Lower leg skin (tissue), 4 donors: ENCODE data around the gene HSF4. TPM values are rescaled to one million over a fixed set of nuclear protein-coding genes. Genes with fewer than 3 reads are reported as not detected.
A peak's percentile ranks its signal among the peaks of the same experiment; 100 is the strongest.
"Not testable (repeated sequence)": the region's sequence is repeated elsewhere in the genome, so short reads cannot be mapped to it uniquely, and the experiment has no call there.

Source experiments
- DNase-seq, 2 donors: peaks; one replicate each; pipeline ENCODE4 v3.0.0-alpha.2; 2019; ENCODE audit warnings: low spot score in 2 of 2
- H3K4me3 ChIP-seq: fragments of 200-600 bp; sonication (generic); 2 replicates; pipeline ENCODE4 v1.5.1; 2017; ENCODE audit warnings: mild to moderate bottlenecking, low read depth; ENCODE audit not compliant: poor library complexity, severe bottlenecking
- POLR2A ChIP-seq, 2 donors: fragments of 450-650 bp; IDR thresholded peaks; one replicate each; pipeline ENCODE4 v1.6.1; 2016 to 2017; ENCODE audit warnings: antibody characterized with exemption in 2 of 2, mild to moderate bottlenecking in 1 of 2, moderate library complexity in 1 of 2
- WGBS, 2 donors: methylation state at CpG; one replicate each; pipeline ENCODE4 v1.1.5; 2018; 5-methylcytosine and 5-hydroxymethylcytosine counted together
- intact Hi-C: fragments of 100-400 bp; cut with DNase I; formaldehyde crosslinking; loops from one replicate; pipeline ENCODE4 v1.15.0; 2023; ENCODE audit warnings: low total_unique reads
- total RNA-seq, 4 donors: library from RNA; depleted of rRNA; stranded (reverse); fragments of >200 nt; gene quantifications; one replicate each; pipeline ENCODE4 v1.1.0, GENCODE V29; 2016
- TF ChIP-seq, protein P1 (sequence below), 3 donors: fragments of 450-650 bp; IDR thresholded peaks; one replicate each; pipeline ENCODE4 v1.5.1; 2016; ENCODE audit warnings: antibody characterized with exemption in 3 of 3, mild to moderate bottlenecking in 3 of 3, moderate library complexity in 2 of 3

Gene HSF4
- total RNA-seq, 4 donors from 2014 or later = 48.3 to 131 (median 64.7) TPM

DNA sequence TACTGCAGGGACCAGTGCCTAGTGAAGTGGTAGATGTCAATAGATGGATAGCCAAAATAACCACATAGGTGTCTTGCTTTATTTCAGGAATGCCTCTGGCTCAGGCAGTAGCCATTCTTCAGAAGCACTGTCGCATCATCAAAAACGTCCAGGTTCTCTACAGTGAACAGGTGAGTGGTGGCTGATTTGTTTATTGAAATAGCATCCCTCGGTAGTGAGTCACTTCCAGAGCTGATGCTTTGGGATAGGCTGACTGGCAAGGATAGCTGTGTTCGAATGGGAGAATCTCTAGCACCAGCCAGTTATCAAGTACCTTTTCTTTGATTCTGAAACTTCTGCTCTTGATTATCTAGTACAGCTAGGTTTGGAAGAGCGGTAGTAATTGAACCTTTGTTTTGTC is 44.5 kb upstream of the HSF4 start:
- 71 to 73% methylated on average over 5 of the region's 5 CpGs for WGBS, 2 donors
- H3K4me3 ChIP-seq = no peak overlapping the region
- DNase-seq = no peak
- intact Hi-C loops = no loop called here
- TF ChIP-seq, protein P1, sequence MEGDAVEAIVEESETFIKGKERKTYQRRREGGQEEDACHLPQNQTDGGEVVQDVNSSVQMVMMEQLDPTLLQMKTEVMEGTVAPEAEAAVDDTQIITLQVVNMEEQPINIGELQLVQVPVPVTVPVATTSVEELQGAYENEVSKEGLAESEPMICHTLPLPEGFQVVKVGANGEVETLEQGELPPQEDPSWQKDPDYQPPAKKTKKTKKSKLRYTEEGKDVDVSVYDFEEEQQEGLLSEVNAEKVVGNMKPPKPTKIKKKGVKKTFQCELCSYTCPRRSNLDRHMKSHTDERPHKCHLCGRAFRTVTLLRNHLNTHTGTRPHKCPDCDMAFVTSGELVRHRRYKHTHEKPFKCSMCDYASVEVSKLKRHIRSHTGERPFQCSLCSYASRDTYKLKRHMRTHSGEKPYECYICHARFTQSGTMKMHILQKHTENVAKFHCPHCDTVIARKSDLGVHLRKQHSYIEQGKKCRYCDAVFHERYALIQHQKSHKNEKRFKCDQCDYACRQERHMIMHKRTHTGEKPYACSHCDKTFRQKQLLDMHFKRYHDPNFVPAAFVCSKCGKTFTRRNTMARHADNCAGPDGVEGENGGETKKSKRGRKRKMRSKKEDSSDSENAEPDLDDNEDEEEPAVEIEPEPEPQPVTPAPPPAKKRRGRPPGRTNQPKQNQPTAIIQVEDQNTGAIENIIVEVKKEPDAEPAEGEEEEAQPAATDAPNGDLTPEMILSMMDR (IDR thresholded peaks at IDR 0.05) = no peak
- no peak for TF ChIP-seq POLR2A (IDR thresholded peaks at IDR 0.05)

- DNase-seq = peak in 1 of 2 donors; percentile 32
- intact Hi-C loops, H3K4me3 ChIP-seq: not testable (repeated sequence)
- WGBS, 2 donors = 90 to 94% methylated on average over 5 of the region's 5 CpGs
These were observed 41.7 kb upstream of the HSF4 start for GRCh38 chr16:67122799-67123198.

DNA sequence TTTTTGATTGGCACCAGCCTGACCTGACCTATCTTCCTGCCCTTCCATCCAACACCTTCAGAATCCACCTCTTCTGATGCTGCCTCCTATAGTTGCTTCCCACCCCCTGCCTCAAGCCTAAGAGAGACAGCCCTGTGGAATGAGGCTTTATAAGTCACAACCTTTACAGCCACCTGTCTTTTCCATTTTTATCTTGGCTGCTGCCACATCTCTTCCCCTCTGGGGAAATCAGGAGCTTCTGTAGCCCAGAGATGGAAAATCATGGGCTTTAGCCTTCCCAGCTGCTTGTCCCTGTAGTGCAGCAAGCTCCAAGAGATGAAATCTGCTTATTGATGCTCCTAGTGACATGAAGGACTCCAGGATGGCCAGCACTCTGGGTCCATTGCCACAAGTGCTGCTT is 36.1 kb upstream of the HSF4 start:
- TF ChIP-seq, protein P1 (IDR thresholded peaks at IDR 0.05) = no peak
- TF ChIP-seq POLR2A (IDR thresholded peaks at IDR 0.05) = no peak
- no peak for DNase-seq
- no peak overlapping the region for H3K4me3 ChIP-seq
- intact Hi-C loops = no loop called here

- 91 to 98% methylated on average over 3 of the region's 3 CpGs for WGBS, 2 donors
- TF ChIP-seq, protein P1 (IDR thresholded peaks at IDR 0.05) = no peak
- intact Hi-C loops = no loop called here
- H3K4me3 ChIP-seq = no peak overlapping the region
- no peak for DNase-seq
These were observed 35.7 kb upstream of the HSF4 start for GRCh38 chr16:67128887-67129286.

DNA sequence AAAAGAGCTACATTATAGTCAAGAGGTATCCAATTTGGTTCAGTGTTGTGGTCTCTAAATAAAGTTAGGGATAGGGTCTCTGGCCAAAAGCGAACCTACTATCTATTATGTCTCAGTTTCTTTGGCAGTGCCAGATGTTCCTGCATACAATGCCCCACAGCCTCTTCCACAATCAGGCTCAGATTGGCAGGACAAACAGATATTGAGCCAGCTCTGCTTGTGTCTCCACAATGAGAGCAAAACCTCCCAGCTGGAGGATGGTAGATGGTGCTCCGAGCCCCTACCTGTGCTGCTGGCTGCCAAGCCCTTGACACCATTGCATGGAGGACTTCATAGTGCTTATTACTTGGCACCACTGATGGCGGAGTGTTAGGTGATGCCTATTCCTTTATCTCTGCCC is 35.1 kb upstream of the HSF4 start:
- no peak overlapping the region for H3K4me3 ChIP-seq
- 98 to 100% methylated on average over 3 of the region's 3 CpGs for WGBS, 2 donors
- TF ChIP-seq, protein P1 (IDR thresholded peaks at IDR 0.05) = no peak
- TF ChIP-seq POLR2A (IDR thresholded peaks at IDR 0.05) = no peak
- DNase-seq = no peak
- intact Hi-C loops = no loop called here

GRCh38 chr16:67137605-67138004 is 26.9 kb upstream of the HSF4 start:
- H3K4me3 ChIP-seq = no peak overlapping the region
- WGBS, 2 donors = 58 to 64% methylated on average over 3 of the region's 3 CpGs
- TF ChIP-seq, protein P1 (IDR thresholded peaks at IDR 0.05) = no peak
- TF ChIP-seq POLR2A (IDR thresholded peaks at IDR 0.05) = no peak
- intact Hi-C loops = no loop called here
- no peak for DNase-seq
